CD14-positive monocyte (primary cell): ENCODE results near the gene CCT8L2. TPM values are rescaled to one million over a fixed set of nuclear protein-coding genes. Genes with fewer than 3 reads are reported as not detected.
"Not testable (repeated sequence)": the region's sequence is repeated elsewhere in the genome, so short reads cannot be mapped to it uniquely, and the experiment has no call there.

Experiments
- DNase-seq, 3 donors: peaks; one replicate each; pipeline ENCODE4 v3.0.0-alpha.2; 2011 to 2022
- H2AFZ ChIP-seq: 2 replicates; pipeline ENCODE4 v1.6.0; 2012; ENCODE audit warnings: mild to moderate bottlenecking, low read depth, low read length, inconsistent platforms; ENCODE audit not compliant: insufficient read depth, poor library complexity, severe bottlenecking
- H3K27ac ChIP-seq, 2 donors: 1 replicate in 1 of 2; 2 replicates in 1 of 2; pipeline ENCODE4 v1.5.1; 2012 to 2013; ENCODE audit warnings: low read length in 2 of 2, control low read depth in 1 of 2, inconsistent platforms in 1 of 2, low read depth in 1 of 2, mild to moderate bottlenecking in 1 of 2
- H3K27me3 ChIP-seq, 2 donors: one replicate each; pipeline versions ENCODE4 v1.6.0 to v1.6.1; 2011 to 2013; ENCODE audit warnings: low read length in 2 of 2; ENCODE audit not compliant: control insufficient read depth in 2 of 2, insufficient read depth in 2 of 2
- H3K36me3 ChIP-seq, 2 donors: replicated peaks in 1 of 2; 1 replicate in 1 of 2; 2 replicates in 1 of 2; pipeline versions ENCODE4 v1.5.1 to v1.6.1; 2012 to 2013; ENCODE audit warnings: low read length in 2 of 2, control low read depth in 1 of 2, inconsistent platforms in 1 of 2, mild to moderate bottlenecking in 1 of 2; ENCODE audit not compliant: insufficient read depth in 2 of 2, control insufficient read depth in 1 of 2
- H3K4me1 ChIP-seq, 2 donors: 1 replicate in 1 of 2; 2 replicates in 1 of 2; pipeline versions ENCODE4 v1.5.1 to v1.6.1; 2012 to 2013; ENCODE audit warnings: low read length in 2 of 2, control low read depth in 1 of 2, inconsistent platforms in 1 of 2, mild to moderate bottlenecking in 1 of 2, moderate library complexity in 1 of 2; ENCODE audit not compliant: insufficient read depth in 2 of 2, control insufficient read depth in 1 of 2
- H3K4me2 ChIP-seq: replicated peaks from 2 replicates; pipeline ENCODE3; 2012; ENCODE audit warnings: low read length, moderate library complexity, mild to moderate bottlenecking; ENCODE audit not compliant: poor library complexity, severe bottlenecking; ENCODE audit errors: extremely low read depth
- H3K4me3 ChIP-seq, 3 experiments: fragments of 200-600 bp in 1 of 3; sonication (generic) in 1 of 3; replicated peaks in 1 of 3; 1 replicate in 2 of 3; 2 replicates in 1 of 3; pipeline ENCODE4 v1.5.1; 2011 to 2013; ENCODE audit warnings: low read length in 3 of 3, mild to moderate bottlenecking in 3 of 3, control low read depth in 2 of 3, low read depth in 2 of 3, inconsistent platforms in 1 of 3, moderate library complexity in 1 of 3
- H3K79me2 ChIP-seq: 2 replicates; pipeline ENCODE4 v1.6.0; 2012; ENCODE audit warnings: mild to moderate bottlenecking, control low read depth, inconsistent platforms, low read length, moderate library complexity; ENCODE audit not compliant: insufficient read depth
- H3K9ac ChIP-seq: 2 replicates; pipeline ENCODE4 v1.6.0; 2017; ENCODE audit warnings: low read length, mild to moderate bottlenecking; ENCODE audit not compliant: insufficient read depth, poor library complexity, severe bottlenecking
- H3K9me3 ChIP-seq, 2 donors: replicated peaks in 1 of 2; 1 replicate in 1 of 2; 2 replicates in 1 of 2; pipeline versions ENCODE4 v1.5.1 to v1.6.1; 2012 to 2013; ENCODE audit warnings: low read length in 2 of 2, control low read depth in 1 of 2; ENCODE audit not compliant: control insufficient read depth in 1 of 2, insufficient read depth in 1 of 2
- H4K20me1 ChIP-seq: 2 replicates; pipeline ENCODE4 v1.6.0; 2012; ENCODE audit warnings: mild to moderate bottlenecking, low read length, control low read depth, moderate library complexity; ENCODE audit not compliant: insufficient read depth
- H3K27ac Mint-ChIP-seq, 7 donors: one replicate each; pipeline ENCODE4 v1.8.0; 2020; ENCODE audit warnings: mild to moderate bottlenecking in 7 of 7, mixed read lengths in 7 of 7, moderate library complexity in 6 of 7, inconsistent platforms in 2 of 7
- H3K27me3 Mint-ChIP-seq, 3 donors: one replicate each; pipeline ENCODE4 v1.8.0; 2021 to 2022; ENCODE audit warnings: low read depth in 3 of 3, mild to moderate bottlenecking in 3 of 3, mixed read lengths in 3 of 3, moderate library complexity in 3 of 3, inconsistent platforms in 1 of 3
- H3K36me3 Mint-ChIP-seq, 2 donors: one replicate each; pipeline ENCODE4 v1.8.0; 2020; ENCODE audit warnings: mixed read lengths in 2 of 2, inconsistent platforms in 1 of 2, mild to moderate bottlenecking in 1 of 2
- H3K4me1 Mint-ChIP-seq: one replicate; pipeline ENCODE4 v1.8.0; 2020; ENCODE audit warnings: mild to moderate bottlenecking, mixed read lengths
- H3K4me3 Mint-ChIP-seq, 2 donors: one replicate each; pipeline ENCODE4 v1.8.0; 2020; ENCODE audit warnings: mild to moderate bottlenecking in 2 of 2, mixed read lengths in 2 of 2, moderate library complexity in 1 of 2
- H3K9me3 Mint-ChIP-seq, 7 donors: one replicate each; pipeline ENCODE4 v1.8.0; 2020 to 2022; ENCODE audit warnings: mixed read lengths in 7 of 7, mild to moderate bottlenecking in 6 of 7, moderate library complexity in 6 of 7, inconsistent platforms in 2 of 7
- CTCF ChIP-seq: fragments of 200-600 bp; IDR thresholded peaks from one replicate; pipeline ENCODE4 v1.8.0; 2022; ENCODE audit warnings: antibody characterized with exemption, mild to moderate bottlenecking
- WGBS: methylation state at CpG from one replicate; pipeline ENCODE4 v1.1.5; 2013; ENCODE audit warnings: missing lambda C conversion rate; ENCODE audit not compliant: insufficient coverage; 5-methylcytosine and 5-hydroxymethylcytosine counted together
- intact Hi-C, 2 donors: fragments of 100-400 bp; cut with micrococcal nuclease; formaldehyde crosslinking; loops; one replicate each; pipeline versions ENCODE4 v1.15.0 to v1.15.1; 2023
- polyA plus RNA-seq, 3 donors: library from polyadenylated mRNA; depleted of rRNA in 1 of 3; unstranded in 2 of 3; stranded (reverse) in 1 of 3; fragments of 300-500 nt in 2 of 3; fragments of >200 nt in 1 of 3; fragmentation: Illumina TruSeq in 2 of 3; gene quantifications; 1 replicate in 2 of 3; 2 replicates in 1 of 3; pipeline ENCODE4 v1.2.3, GENCODE V29; 2012 to 2021

CCT8L2 gene
- polyA plus RNA-seq, 3 donors = not detected

- TF ChIP-seq CTCF = no peak
Observed at GRCh38 chr22:16586991-16587390, 5.6 kb downstream of the CCT8L2 start.

GRCh38 chr22:16586170-16586569, 6.4 kb downstream of the CCT8L2 start:
- no peak for TF ChIP-seq CTCF
- H3K9ac ChIP-seq = no peak overlapping the region
- no peaks in the 10 kb centered on the region for H3K36me3 ChIP-seq
- no peak overlapping the region for H3K27ac ChIP-seq
- Mint-ChIP-seq H3K4me1 (peaks cover 2% of the 10 kb centered on the region), H3K36me3 (no peaks in the 10 kb centered on the region), H3K27me3 (peaks cover 0 to 11% (median 7%) of the 10 kb centered on the region in 3 donors), H3K4me3 (no peak overlapping the region), H3K27ac (peak overlapping the region in 1 of 7 donors; percentile 59), H3K9me3 (peaks cover 0 to 3% (median 0%) of the 10 kb centered on the region in 7 donors)
- H3K79me2 ChIP-seq = no peaks in the 10 kb centered on the region
- no peaks in the 10 kb centered on the region for H4K20me1 ChIP-seq
- intact Hi-C loops = no loop called here
- H3K9me3 ChIP-seq = no peaks in the 10 kb centered on the region
- H3K4me3 ChIP-seq = no peak overlapping the region
- no peaks in the 10 kb centered on the region for H3K27me3 ChIP-seq
- WGBS = no CpG with 5 or more reads among the region's 2 CpGs
- H3K4me2 ChIP-seq = no peak overlapping the region
- H3K4me1 ChIP-seq = peaks cover 2 to 4% of the 10 kb centered on the region in 2 donors
- H2AFZ ChIP-seq = no peak overlapping the region
- DNase-seq = no peak

More at GRCh38 chr22:16586991-16587390, 5.6 kb downstream of the CCT8L2 start:
- Histone ChIP-seq H3K9me3 (no peaks in the 10 kb centered on the region), H2AFZ (no peak overlapping the region), H3K36me3 (no peaks in the 10 kb centered on the region), H3K4me1 (peaks cover 2 to 4% of the 10 kb centered on the region in 2 donors), H4K20me1 (no peaks in the 10 kb centered on the region), H3K4me3 (no peak overlapping the region), H3K79me2 (no peaks in the 10 kb centered on the region), H3K27me3 (no peaks in the 10 kb centered on the region), H3K4me2 (no peak overlapping the region), H3K27ac (no peak overlapping the region), H3K9ac (no peak overlapping the region)
- no peak for DNase-seq
- 90% methylated on average over 3 of the region's 3 CpGs for WGBS
- Mint-ChIP-seq H3K4me3 (no peak overlapping the region), H3K27ac (no peak overlapping the region), H3K9me3 (peaks cover 0 to 3% (median 0%) of the 10 kb centered on the region in 7 donors), H3K27me3 (peaks cover 0 to 11% (median 7%) of the 10 kb centered on the region in 3 donors), H3K4me1 (peaks cover 2% of the 10 kb centered on the region), H3K36me3 (no peaks in the 10 kb centered on the region)
- intact Hi-C loops = no loop called here

- H3K36me3 Mint-ChIP-seq, H3K4me2 ChIP-seq, H3K9me3 Mint-ChIP-seq, H3K79me2 ChIP-seq, H3K4me3 Mint-ChIP-seq, H3K36me3 ChIP-seq, H2AFZ ChIP-seq, H3K4me1 ChIP-seq, intact Hi-C loops, H4K20me1 ChIP-seq, H3K9ac ChIP-seq, H3K27me3 Mint-ChIP-seq, H3K4me1 Mint-ChIP-seq, H3K27ac Mint-ChIP-seq, H3K27me3 ChIP-seq, H3K9me3 ChIP-seq, H3K4me3 ChIP-seq, H3K27ac ChIP-seq, DNase-seq: not testable (repeated sequence)
- WGBS = no CpG with 5 or more reads among the region's 2 CpGs
Observed at GRCh38 chr22:16580872-16581271, 11.7 kb downstream of the CCT8L2 start.
